CD8-positive, alpha-beta memory T cell (primary cell): ENCODE data around the gene ZNF536. TPM values are rescaled to one million over a fixed set of nuclear protein-coding genes. Genes with fewer than 3 reads are reported as not detected.

Experiments used
- CTCF ChIA-PET: fragments of 350-600 bp; sonication (Branson Sonifier 250); formaldehyde crosslinking; loops from one replicate; lab custom pipeline; 2021; ENCODE audit warnings: antibody characterized with exemption; lab: Charles Lee
- POLR2A ChIA-PET: fragments of 350-600 bp; sonication (Branson Sonifier 250); formaldehyde crosslinking; loops from one replicate; lab custom pipeline; 2021; ENCODE audit warnings: antibody characterized with exemption; lab: Charles Lee
- DNase-seq, 5 donors: peaks; one replicate each; pipeline versions ENCODE4 v3.0.0 to v3.0.0-alpha.2; 2020 to 2022; ENCODE audit warnings: mixed read lengths in 1 of 5
- H3K27ac ChIP-seq: one replicate; pipeline ENCODE4 v1.7.0; 2013; ENCODE audit warnings: low read depth, mild to moderate bottlenecking, low read length, moderate library complexity
- H3K27me3 ChIP-seq: 2 replicates; pipeline ENCODE4 v1.7.0; 2013; ENCODE audit warnings: low read length, mild to moderate bottlenecking; ENCODE audit not compliant: insufficient read depth, poor library complexity, severe bottlenecking
- H3K36me3 ChIP-seq: 2 replicates; pipeline ENCODE4 v1.7.0; 2013; ENCODE audit warnings: mild to moderate bottlenecking, low read length, moderate library complexity; ENCODE audit not compliant: insufficient read depth
- H3K4me1 ChIP-seq: 2 replicates; pipeline ENCODE4 v1.7.0; 2013; ENCODE audit warnings: mild to moderate bottlenecking, low read length, moderate library complexity; ENCODE audit not compliant: insufficient read depth
- H3K4me3 ChIP-seq: 2 replicates; pipeline ENCODE4 v1.7.0; 2013; ENCODE audit warnings: mild to moderate bottlenecking, low read length
- H3K9me3 ChIP-seq: 2 replicates; pipeline ENCODE4 v1.7.0; 2013; ENCODE audit warnings: mild to moderate bottlenecking, low read length
- H3K27ac Mint-ChIP-seq, 8 donors: one replicate each; pipeline ENCODE4 v1.8.0; 2020 to 2021; ENCODE audit warnings: mixed read lengths in 8 of 8, mild to moderate bottlenecking in 6 of 8, inconsistent platforms in 3 of 8, moderate library complexity in 3 of 8
- H3K27me3 Mint-ChIP-seq, 2 donors: one replicate each; pipeline ENCODE4 v1.8.0; 2020 to 2021; ENCODE audit warnings: mixed read lengths in 2 of 2, mild to moderate bottlenecking in 1 of 2, moderate library complexity in 1 of 2
- H3K36me3 Mint-ChIP-seq, 3 donors: one replicate each; pipeline ENCODE4 v1.8.0; 2020 to 2021; ENCODE audit warnings: mixed read lengths in 3 of 3, inconsistent platforms in 1 of 3, mild to moderate bottlenecking in 1 of 3
- H3K4me1 Mint-ChIP-seq, 3 donors: one replicate each; pipeline ENCODE4 v1.8.0; 2020 to 2021; ENCODE audit warnings: mixed read lengths in 3 of 3, inconsistent platforms in 1 of 3, mild to moderate bottlenecking in 1 of 3
- H3K4me3 Mint-ChIP-seq, 7 donors: one replicate each; pipeline ENCODE4 v1.8.0; 2020 to 2021; ENCODE audit warnings: mixed read lengths in 7 of 7, mild to moderate bottlenecking in 6 of 7, moderate library complexity in 4 of 7, inconsistent platforms in 2 of 7
- H3K9me3 Mint-ChIP-seq, 5 donors: one replicate each; pipeline ENCODE4 v1.8.0; 2020 to 2022; ENCODE audit warnings: mixed read lengths in 5 of 5, mild to moderate bottlenecking in 3 of 5, moderate library complexity in 2 of 5, inconsistent platforms in 1 of 5
- polyA plus RNA-seq: library from polyadenylated mRNA; unstranded; fragments of 300-500 nt; fragmentation: Illumina TruSeq; gene quantifications from one replicate; pipeline ENCODE4 v1.2.3, GENCODE V29; 2021
- total RNA-seq, 2 experiments: library from RNA; stranded (reverse); gene quantifications; one replicate each; pipeline ENCODE4 v1.2.3, GENCODE V29; 2021

The ZNF536 gene
- total and polyA plus RNA-seq, 3 experiments from 2014 or later, result not detected

- H3K9me3 ChIP-seq, result no peaks in the 10 kb centered on the region
- Mint-ChIP-seq H3K27me3 (peaks cover 0 to 11% of the 10 kb centered on the region in 2 donors), H3K4me3 (no peak overlapping the region), H3K9me3 (peaks cover 0 to 6% (median 0%) of the 10 kb centered on the region in 5 donors), H3K27ac (no peak overlapping the region), H3K36me3 (no peaks in the 10 kb centered on the region), H3K4me1 (peaks cover 0 to 4% (median 0%) of the 10 kb centered on the region in 3 donors)
- ChIA-PET CTCF (no interaction called here), POLR2A (no interaction called here)
- no peak overlapping the region for H3K27ac ChIP-seq
- no peaks in the 10 kb centered on the region for H3K4me1 ChIP-seq
- no peaks in the 10 kb centered on the region for H3K36me3 ChIP-seq
- DNase-seq, result no peak
- H3K4me3 ChIP-seq, result no peak overlapping the region
- no peaks in the 10 kb centered on the region for H3K27me3 ChIP-seq
Measured at GRCh38 chr19:30448386-30449077, 76.3 kb downstream of the ZNF536 start.

- peaks cover 0 to 4% (median 0%) of the 10 kb centered on the region in 3 donors for H3K4me1 Mint-ChIP-seq
- ChIA-PET POLR2A (no interaction called here), CTCF (no interaction called here)
- H3K4me1 ChIP-seq, result no peaks in the 10 kb centered on the region
- no peaks in the 10 kb centered on the region for H3K27me3 ChIP-seq
- no peaks in the 10 kb centered on the region for H3K36me3 ChIP-seq
- H3K4me3 ChIP-seq, result no peak overlapping the region
- no peak overlapping the region for H3K27ac Mint-ChIP-seq
- H3K9me3 Mint-ChIP-seq, result peaks cover 0 to 6% (median 0%) of the 10 kb centered on the region in 5 donors
- no peaks in the 10 kb centered on the region for H3K9me3 ChIP-seq
- no peaks in the 10 kb centered on the region for H3K36me3 Mint-ChIP-seq
- no peak for DNase-seq
- H3K27me3 Mint-ChIP-seq, result peaks cover 0 to 11% of the 10 kb centered on the region in 2 donors
- H3K27ac ChIP-seq, result no peak overlapping the region
- no peak overlapping the region for H3K4me3 Mint-ChIP-seq
Measured at GRCh38 chr19:30449078-30449590, 77.0 kb downstream of the ZNF536 start.

GRCh38 chr19:30449673-30450072 lies 77.5 kb downstream of the ZNF536 start:
- no peak for DNase-seq
- POLR2A ChIA-PET, result no interaction called here
- no peaks in the 10 kb centered on the region for H3K27me3 ChIP-seq
- H3K27me3 Mint-ChIP-seq, result peaks cover 0 to 11% of the 10 kb centered on the region in 2 donors
- no peaks in the 10 kb centered on the region for H3K9me3 ChIP-seq
- H3K27ac ChIP-seq, result no peak overlapping the region
- H3K9me3 Mint-ChIP-seq, result peaks cover 0 to 6% (median 0%) of the 10 kb centered on the region in 5 donors
- H3K36me3 Mint-ChIP-seq, result no peaks in the 10 kb centered on the region
- no peak overlapping the region for H3K4me3 ChIP-seq
- CTCF ChIA-PET, result interaction anchor here (0.7 kb wide), 1 partner anchor 272 kb away, joined by 3 read pairs; no protein-coding TSS in a partner anchor
- H3K4me1 ChIP-seq, result no peaks in the 10 kb centered on the region
- H3K36me3 ChIP-seq, result no peaks in the 10 kb centered on the region
- no peak overlapping the region for H3K4me3 Mint-ChIP-seq
- peaks cover 0 to 4% (median 0%) of the 10 kb centered on the region in 3 donors for H3K4me1 Mint-ChIP-seq
- no peak overlapping the region for H3K27ac Mint-ChIP-seq

GRCh38 chr19:30450100-30450499 lies 77.9 kb downstream of the ZNF536 start:
- POLR2A ChIA-PET, result no interaction called here

GRCh38 chr19:30450835-30451321 lies 78.7 kb downstream of the ZNF536 start:
- H3K36me3 ChIP-seq, result no peaks in the 10 kb centered on the region
- DNase-seq, result no peak
- Mint-ChIP-seq H3K27me3 (peaks cover 0 to 11% of the 10 kb centered on the region in 2 donors), H3K4me3 (no peak overlapping the region), H3K4me1 (peaks cover 0 to 4% (median 0%) of the 10 kb centered on the region in 3 donors), H3K9me3 (peaks cover 0 to 6% (median 0%) of the 10 kb centered on the region in 5 donors), H3K36me3 (no peaks in the 10 kb centered on the region), H3K27ac (no peak overlapping the region)
- H3K27ac ChIP-seq, result no peak overlapping the region
- H3K4me1 ChIP-seq, result no peaks in the 10 kb centered on the region
- ChIA-PET CTCF (no interaction called here), POLR2A (no interaction called here)
- no peaks in the 10 kb centered on the region for H3K9me3 ChIP-seq
- no peak overlapping the region for H3K4me3 ChIP-seq
- no peaks in the 10 kb centered on the region for H3K27me3 ChIP-seq

More at GRCh38 chr19:30450100-30450499, 77.9 kb downstream of the ZNF536 start:
- no peak overlapping the region for H3K4me3 Mint-ChIP-seq
- Histone ChIP-seq H3K9me3 (no peaks in the 10 kb centered on the region), H3K4me1 (no peaks in the 10 kb centered on the region), H3K27me3 (no peaks in the 10 kb centered on the region), H3K27ac (no peak overlapping the region), H3K4me3 (no peak overlapping the region), H3K36me3 (no peaks in the 10 kb centered on the region)
- peaks cover 0 to 6% (median 0%) of the 10 kb centered on the region in 5 donors for H3K9me3 Mint-ChIP-seq
- H3K27ac Mint-ChIP-seq, result no peak overlapping the region
- CTCF ChIA-PET, result interaction anchor here (0.7 kb wide), 1 partner anchor 272 kb away, joined by 3 read pairs; no protein-coding TSS in a partner anchor
- DNase-seq, result no peak
- no peaks in the 10 kb centered on the region for H3K36me3 Mint-ChIP-seq
- peaks cover 0 to 11% of the 10 kb centered on the region in 2 donors for H3K27me3 Mint-ChIP-seq
- H3K4me1 Mint-ChIP-seq, result peaks cover 0 to 4% (median 0%) of the 10 kb centered on the region in 3 donors

- Histone ChIP-seq H3K27ac (no peak overlapping the region), H3K36me3 (no peaks in the 10 kb centered on the region), H3K27me3 (no peaks in the 10 kb centered on the region), H3K4me1 (no peaks in the 10 kb centered on the region), H3K9me3 (no peaks in the 10 kb centered on the region), H3K4me3 (no peak overlapping the region)
- peaks cover 0 to 11% of the 10 kb centered on the region in 2 donors for H3K27me3 Mint-ChIP-seq
- peaks cover 0 to 4% (median 0%) of the 10 kb centered on the region in 5 donors for H3K9me3 Mint-ChIP-seq
- no peak overlapping the region for H3K4me3 Mint-ChIP-seq
- POLR2A ChIA-PET, result no interaction called here
- no peak for DNase-seq
- H3K36me3 Mint-ChIP-seq, result no peaks in the 10 kb centered on the region
- peaks cover 0 to 4% (median 0%) of the 10 kb centered on the region in 3 donors for H3K4me1 Mint-ChIP-seq
- no peak overlapping the region for H3K27ac Mint-ChIP-seq
- CTCF ChIA-PET, result no interaction called here
Measured at GRCh38 chr19:30452931-30453330, 80.7 kb downstream of the ZNF536 start.

- Histone ChIP-seq H3K36me3 (no peaks in the 10 kb centered on the region), H3K4me3 (no peak overlapping the region), H3K4me1 (no peaks in the 10 kb centered on the region), H3K27ac (no peak overlapping the region), H3K27me3 (no peaks in the 10 kb centered on the region), H3K9me3 (no peaks in the 10 kb centered on the region)
- no peak overlapping the region for H3K4me3 Mint-ChIP-seq
- H3K27me3 Mint-ChIP-seq, result peaks cover 0 to 8% of the 10 kb centered on the region in 2 donors
- CTCF ChIA-PET, result no interaction called here
- no peaks in the 10 kb centered on the region for H3K36me3 Mint-ChIP-seq
- peaks cover 0 to 5% (median 0%) of the 10 kb centered on the region in 5 donors for H3K9me3 Mint-ChIP-seq
- no peak overlapping the region for H3K27ac Mint-ChIP-seq
- DNase-seq, result no peak
- peaks cover 0 to 4% (median 0%) of the 10 kb centered on the region in 3 donors for H3K4me1 Mint-ChIP-seq
- POLR2A ChIA-PET, result no interaction called here
Measured at GRCh38 chr19:30453743-30454142, 81.6 kb downstream of the ZNF536 start.

GRCh38 chr19:30455881-30456280 lies 83.7 kb downstream of the ZNF536 start:
- no peaks in the 10 kb centered on the region for H3K36me3 Mint-ChIP-seq
- POLR2A ChIA-PET, result no interaction called here
- no peak overlapping the region for H3K4me3 Mint-ChIP-seq

More at GRCh38 chr19:30455881-30456280, 83.7 kb downstream of the ZNF536 start:
- peaks cover 0 to 7% (median 3%) of the 10 kb centered on the region in 5 donors for H3K9me3 Mint-ChIP-seq
- Histone ChIP-seq H3K9me3 (no peaks in the 10 kb centered on the region), H3K27ac (no peak overlapping the region), H3K36me3 (no peaks in the 10 kb centered on the region), H3K4me3 (no peak overlapping the region), H3K4me1 (no peaks in the 10 kb centered on the region), H3K27me3 (no peaks in the 10 kb centered on the region)
- H3K27ac Mint-ChIP-seq, result no peak overlapping the region
- DNase-seq, result no peak
- peaks cover 0 to 4% of the 10 kb centered on the region in 2 donors for H3K27me3 Mint-ChIP-seq
- CTCF ChIA-PET, result no interaction called here
- no peaks in the 10 kb centered on the region for H3K4me1 Mint-ChIP-seq
